Transverse colon (tissue), 4 donors: ENCODE measurements around the gene CHRND. TPM values are rescaled to one million over a fixed set of nuclear protein-coding genes. Genes with fewer than 3 reads are reported as not detected.

Experiments
- DNase-seq: peaks from one replicate; pipeline ENCODE4 v3.0.0-alpha.2; 2019
- H3K27ac ChIP-seq, 4 donors: fragments of 200-600 bp; sonication (generic); 2 replicates each; pipeline ENCODE4 v1.5.1; 2016 to 2018; ENCODE audit warnings: inconsistent platforms in 4 of 4
- H3K27me3 ChIP-seq: fragments of 200-600 bp; sonication (generic); 2 replicates; pipeline ENCODE4 v1.5.1; 2017; ENCODE audit warnings: inconsistent platforms
- H3K36me3 ChIP-seq, 4 donors: fragments of 200-600 bp; sonication (generic); 2 replicates each; pipeline ENCODE4 v1.5.1; 2017 to 2019; ENCODE audit warnings: inconsistent platforms in 4 of 4
- H3K4me1 ChIP-seq, 4 donors: fragments of 200-600 bp; sonication (generic); 2 replicates each; pipeline ENCODE4 v1.5.1; 2017 to 2020; ENCODE audit warnings: inconsistent platforms in 4 of 4
- H3K4me3 ChIP-seq, 4 donors: fragments of 200-600 bp; sonication (generic); 1 replicate in 1 of 4; 2 replicates in 3 of 4; pipeline versions ENCODE4 v1.5.1 to v1.6.1; 2017 to 2019; ENCODE audit warnings: inconsistent platforms in 4 of 4
- H3K9me3 ChIP-seq, 2 donors: fragments of 200-600 bp; sonication (generic); 2 replicates each; pipeline ENCODE4 v1.5.1; 2017 to 2019; ENCODE audit warnings: inconsistent platforms in 2 of 2
- CTCF ChIP-seq, 5 experiments: fragments of 200-600 bp in 3 of 5; fragments of 450-650 bp in 2 of 5; sonication (generic) in 3 of 5; IDR thresholded peaks; 1 replicate in 2 of 5; 2 replicates in 3 of 5; pipeline ENCODE4 v1.5.1; 2016 to 2017; ENCODE audit warnings: antibody characterized with exemption in 5 of 5, inconsistent platforms in 3 of 5, mild to moderate bottlenecking in 2 of 5, moderate library complexity in 1 of 5
- EP300 ChIP-seq: sonication (generic); formaldehyde crosslinking; IDR thresholded peaks from one replicate; pipeline ENCODE4 v1.6.1; 2017; ENCODE audit warnings: antibody characterized with exemption, low read depth
- POLR2A ChIP-seq: fragments of 450-650 bp; IDR thresholded peaks from one replicate; pipeline ENCODE4 v1.6.1; 2016; ENCODE audit warnings: antibody characterized with exemption, mild to moderate bottlenecking, moderate library complexity
- POLR2AphosphoS5 ChIP-seq, 3 donors: sonication (generic); formaldehyde crosslinking; IDR thresholded peaks; one replicate each; pipeline ENCODE4 v1.6.1; 2016; ENCODE audit warnings: antibody characterized with exemption in 3 of 3
- WGBS, 2 donors: methylation state at CpG; one replicate each; pipeline ENCODE4 v1.1.5; 2018; ENCODE audit warnings: low coverage in 1 of 2; 5-methylcytosine and 5-hydroxymethylcytosine counted together
- in situ Hi-C, 4 donors: fragments of 200-750 bp; cut with MboI; loops; one replicate each; pipeline versions ENCODE4 v1.15.0 to v1.15.1; 2017; ENCODE audit warnings: low sequenced_read_pairs in 3 of 4, low pct_ligation_motif_present in 1 of 4, low pct_unique_long_range_greater_than_20kb in 1 of 4
- intact Hi-C: fragments of 100-400 bp; cut with DNase I; formaldehyde crosslinking; loops from one replicate; pipeline ENCODE4 v1.15.1; 2023; ENCODE audit warnings: low total_unique reads
- total RNA-seq, 4 donors: library from RNA; depleted of rRNA; stranded (reverse); fragments of >200 nt; gene quantifications; one replicate each; pipeline ENCODE4 v1.1.0, GENCODE V29; 2016

Gene CHRND
- total RNA-seq, 4 donors from 2014 or later = not detected

- intact Hi-C loops = no loop called here
- Histone ChIP-seq H3K27ac (no peak overlapping the region), H3K4me3 (no peak overlapping the region), H3K9me3 (no peaks in the 10 kb centered on the region), H3K4me1 (no peaks in the 10 kb centered on the region), H3K36me3 (no peaks in the 10 kb centered on the region), H3K27me3 (peaks cover 38% of the 10 kb centered on the region)
- 83 to 100% methylated on average over 1 to 7 of the region's 7 CpGs for WGBS, 2 donors
- DNase-seq = no peak
- in situ Hi-C loops = no loop called here
- TF ChIP-seq EP300 = no peak
- TF ChIP-seq POLR2AphosphoS5 (IDR thresholded peaks at IDR 0.05) = no peak
- no peak for TF ChIP-seq CTCF (IDR thresholded peaks at IDR 0.05)
- TF ChIP-seq POLR2A = no peak
Observed at GRCh38 chr2:232515639-232516038, 10.3 kb upstream of the CHRND start.

- H3K36me3 ChIP-seq = no peaks in the 10 kb centered on the region
- peaks cover 0 to under 1% (median 0%) of the 10 kb centered on the region in 4 donors for H3K4me1 ChIP-seq
- intact Hi-C loops = no loop called here
- peaks cover 43% of the 10 kb centered on the region for H3K27me3 ChIP-seq
- no peak for TF ChIP-seq EP300
- no peak for TF ChIP-seq POLR2A
- no peak for TF ChIP-seq CTCF (IDR thresholded peaks at IDR 0.05)
- no peak for TF ChIP-seq POLR2AphosphoS5 (IDR thresholded peaks at IDR 0.05)
- no peak for DNase-seq
- no peaks in the 10 kb centered on the region for H3K9me3 ChIP-seq
- no peak overlapping the region for H3K4me3 ChIP-seq
- 73 to 80% methylated on average over 2 to 3 of the region's 3 CpGs for WGBS, 2 donors
- no peak overlapping the region for H3K27ac ChIP-seq
- in situ Hi-C loops = no loop called here
Observed at GRCh38 chr2:232516551-232516950, 9.4 kb upstream of the CHRND start.

GRCh38 chr2:232518844-232519243 is 7.1 kb upstream of the CHRND start:
- Histone ChIP-seq H3K27me3 (peaks cover 56% of the 10 kb centered on the region), H3K4me3 (no peak overlapping the region), H3K4me1 (peaks cover 0 to 20% (median 17%) of the 10 kb centered on the region in 4 donors), H3K9me3 (no peaks in the 10 kb centered on the region), H3K27ac (no peak overlapping the region), H3K36me3 (no peaks in the 10 kb centered on the region)
- TF ChIP-seq EP300 (no peak), POLR2AphosphoS5 (IDR thresholded peaks at IDR 0.05) (no peak), CTCF (IDR thresholded peaks at IDR 0.05) (no peak), POLR2A (no peak)
- DNase-seq = no peak
- WGBS, 2 donors = 74% methylated on average over 6 of the region's 6 CpGs; no CpG with 5 or more reads in 1 of the 2 donors
- in situ Hi-C loops (no loop called here), intact Hi-C loops (no loop called here)

- no peak for DNase-seq
- WGBS, 2 donors = 55% methylated on average over 18 of the region's 19 CpGs; no CpG with 5 or more reads in 1 of the 2 donors
- Histone ChIP-seq H3K9me3 (no peaks in the 10 kb centered on the region), H3K27me3 (peaks cover 59% of the 10 kb centered on the region), H3K4me1 (peaks cover 0 to 25% (median 23%) of the 10 kb centered on the region in 4 donors), H3K36me3 (no peaks in the 10 kb centered on the region), H3K27ac (no peak within 1 kb of the TSS), H3K4me3 (no peak within 1 kb of the TSS)
- TF ChIP-seq CTCF (IDR thresholded peaks at IDR 0.05) = no peak
- no peak for TF ChIP-seq POLR2AphosphoS5 (IDR thresholded peaks at IDR 0.05)
- no peak for TF ChIP-seq POLR2A
- TF ChIP-seq EP300 = no peak
- in situ Hi-C loops = no loop called here
- intact Hi-C loops = loop anchor here (5.0 kb wide), 1 partner anchor 78 kb away; no protein-coding TSS in a partner anchor
Observed at GRCh38 chr2:232519581-232520438, 6.2 kb upstream of the CHRND start, which contains the start of gene PRSS56. TSS of gene PRSS56 (plus strand) at chr2:232520388. CDS start at chr2:232520599, 211 bp downstream.
